ENCODE results near the gene DCANP1.

- TF ChIP-seq REST (IDR thresholded peaks at IDR 0.05; ENCODE audit: insufficient read depth in 1 of 2, low read depth in 2 of 2, low read length in 2 of 2) = no peak
- TF ChIP-seq SIN3A (IDR thresholded peaks at IDR 0.05; ENCODE audit: borderline replicate concordance, insufficient read depth, low read length) = no peak
- TF ChIP-seq POLR2AphosphoS5 (IDR thresholded peaks at IDR 0.05; ENCODE audit: low read depth, low read length) = no peak
- no peak for TF ChIP-seq TAF1 (IDR thresholded peaks at IDR 0.05; ENCODE audit: borderline replicate concordance, insufficient read depth, low read length)
- TF ChIP-seq FOXP2 (optimal IDR thresholded peaks at IDR 0.05; ENCODE audit: borderline replicate concordance, extremely low read depth, extremely low read length, insufficient read depth) = no peak
These were observed 14.5 kb upstream of the DCANP1 start for GRCh38 chr5:135461481-135462151.

Measured in PFSK-1 (cell line).